Gastrocnemius medialis (tissue), 4 donors: ENCODE measurements around the gene ZBTB7C.

ENCODE experiments used
- POLR2A ChIP-seq, 2 donors: fragments of 450-650 bp; IDR thresholded peaks; one replicate each; pipeline ENCODE4 v1.6.1; 2017; ENCODE audit warnings: antibody characterized with exemption in 2 of 2, mild to moderate bottlenecking in 2 of 2, moderate library complexity in 2 of 2
- TF ChIP-seq, protein P1 (sequence below), 5 experiments: fragments of 450-650 bp in 3 of 5; fragments of 200-600 bp in 2 of 5; sonication (generic) in 2 of 5; IDR thresholded peaks in 4 of 5; conservative IDR thresholded peaks in 1 of 5; 1 replicate in 4 of 5; 2 replicates in 1 of 5; pipeline ENCODE4 v1.5.1; 2016 to 2019; ENCODE audit warnings: antibody characterized with exemption in 5 of 5, mild to moderate bottlenecking in 3 of 5, moderate library complexity in 3 of 5

DNA sequence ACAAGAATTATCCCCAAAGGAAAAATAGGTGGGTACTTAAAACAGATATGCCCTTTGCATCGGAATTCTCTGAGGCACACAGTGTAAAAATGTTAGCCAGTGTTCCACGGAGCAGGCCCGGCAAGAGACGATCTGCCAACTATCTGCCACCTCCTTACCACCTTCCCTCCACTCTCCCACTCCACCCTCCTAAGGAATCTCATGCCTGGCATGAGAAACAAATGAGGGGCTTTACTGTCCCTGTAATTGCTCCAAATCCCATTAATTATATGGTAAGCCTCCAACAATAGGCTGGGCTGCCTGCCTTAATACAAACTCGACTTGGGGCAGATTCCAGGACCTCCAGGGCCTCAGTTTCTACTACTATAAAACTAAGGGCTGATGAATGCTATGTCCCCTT lies 102.3 kb downstream of the ZBTB7C start:
- TF ChIP-seq POLR2A (IDR thresholded peaks at IDR 0.05), result no peak
- TF ChIP-seq, protein P1, sequence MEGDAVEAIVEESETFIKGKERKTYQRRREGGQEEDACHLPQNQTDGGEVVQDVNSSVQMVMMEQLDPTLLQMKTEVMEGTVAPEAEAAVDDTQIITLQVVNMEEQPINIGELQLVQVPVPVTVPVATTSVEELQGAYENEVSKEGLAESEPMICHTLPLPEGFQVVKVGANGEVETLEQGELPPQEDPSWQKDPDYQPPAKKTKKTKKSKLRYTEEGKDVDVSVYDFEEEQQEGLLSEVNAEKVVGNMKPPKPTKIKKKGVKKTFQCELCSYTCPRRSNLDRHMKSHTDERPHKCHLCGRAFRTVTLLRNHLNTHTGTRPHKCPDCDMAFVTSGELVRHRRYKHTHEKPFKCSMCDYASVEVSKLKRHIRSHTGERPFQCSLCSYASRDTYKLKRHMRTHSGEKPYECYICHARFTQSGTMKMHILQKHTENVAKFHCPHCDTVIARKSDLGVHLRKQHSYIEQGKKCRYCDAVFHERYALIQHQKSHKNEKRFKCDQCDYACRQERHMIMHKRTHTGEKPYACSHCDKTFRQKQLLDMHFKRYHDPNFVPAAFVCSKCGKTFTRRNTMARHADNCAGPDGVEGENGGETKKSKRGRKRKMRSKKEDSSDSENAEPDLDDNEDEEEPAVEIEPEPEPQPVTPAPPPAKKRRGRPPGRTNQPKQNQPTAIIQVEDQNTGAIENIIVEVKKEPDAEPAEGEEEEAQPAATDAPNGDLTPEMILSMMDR (IDR thresholded peaks at IDR 0.05 in 4 of 5, conservative IDR thresholded peaks at IDR 0.05 in 1 of 5), result no peak
